Measurements from ENCODE around the gene MAN1A1.
"Not testable (repeated sequence)": the region's sequence is repeated elsewhere in the genome, so short reads cannot be mapped to it uniquely, and the experiment has no call there.

Gene MAN1A1

DNA sequence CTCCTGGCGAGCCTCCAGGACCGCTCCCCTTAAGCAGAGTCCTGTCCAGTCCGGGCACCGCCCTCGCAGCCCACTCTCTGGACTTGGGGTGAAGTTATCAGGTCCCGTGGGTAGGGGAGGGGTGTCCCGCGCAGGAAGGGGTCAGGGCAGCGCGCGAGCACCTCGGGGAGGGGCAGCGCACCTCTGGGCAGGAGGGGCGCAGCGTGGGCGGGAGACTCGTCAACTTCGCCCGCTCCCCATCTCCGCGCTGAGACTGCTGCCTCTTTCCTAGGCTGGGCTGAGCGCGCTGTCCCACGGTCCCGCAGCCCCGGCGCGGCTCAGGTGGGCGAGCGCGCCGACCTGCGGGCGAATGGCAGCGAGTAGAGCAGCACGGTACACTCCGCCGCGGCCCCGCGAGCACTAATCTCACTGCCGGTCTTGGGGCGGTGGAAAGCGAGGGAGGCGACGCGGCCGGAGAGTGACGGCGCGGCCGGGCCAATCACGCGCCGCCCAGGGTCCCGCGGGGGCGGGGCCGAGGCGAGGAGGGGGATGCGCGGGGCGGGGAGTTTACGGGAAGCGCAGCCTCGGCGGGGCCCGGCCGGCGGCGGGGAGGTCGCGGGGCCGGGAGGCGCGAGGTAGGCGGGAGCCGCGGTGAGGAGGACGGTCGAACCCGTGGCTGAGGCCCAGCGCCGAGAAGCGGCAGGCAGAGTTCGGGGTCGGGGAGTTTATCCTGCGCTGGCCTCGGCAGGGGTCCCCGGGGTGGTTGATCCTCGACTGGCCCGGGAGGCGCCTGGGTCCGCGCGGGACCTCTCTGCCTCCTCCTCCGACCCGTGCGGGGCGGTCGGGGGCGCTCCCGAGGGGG is at the start of gene MAN1A1:
Gene MAN1A1 (minus strand): TSS at position 401 of the 841 bp plus-strand sequence. CDS start 696 bp downstream, outside the sequence.
- DNase-seq = peak; percentile 94

- no peak for DNase-seq
These were observed 45.6 kb upstream of the MAN1A1 start for GRCh38 chr6:119395192-119395591.

DNA sequence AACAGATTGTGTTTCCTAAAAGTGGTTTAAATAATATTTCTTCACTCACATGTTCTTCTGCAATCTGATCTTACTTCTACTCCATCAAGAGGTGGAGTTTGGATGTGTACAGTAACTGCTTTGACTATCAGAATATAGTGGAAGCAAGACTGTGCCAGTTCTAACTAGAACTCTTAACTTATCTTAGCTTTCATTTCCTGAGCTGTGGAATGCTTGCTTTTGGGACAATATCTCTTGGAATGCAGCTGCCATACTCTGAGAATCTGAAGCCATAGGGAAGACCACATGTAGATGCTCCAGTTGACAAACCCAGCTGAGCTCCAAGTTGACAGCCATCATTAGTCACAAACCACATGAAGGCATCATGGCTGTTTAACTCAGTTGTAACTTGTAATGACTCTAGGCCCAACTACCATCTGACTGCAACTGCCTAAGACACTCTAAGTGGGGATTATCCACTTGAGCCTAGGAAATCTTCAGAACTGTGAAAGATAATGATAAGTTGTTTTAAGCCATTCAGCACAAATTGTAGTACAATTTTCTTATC is 40.8 kb upstream of the MAN1A1 start:
- peak; percentile 55 for DNase-seq

- no peak for DNase-seq
These were observed 36.4 kb upstream of the MAN1A1 start for GRCh38 chr6:119385994-119386393.

DNA sequence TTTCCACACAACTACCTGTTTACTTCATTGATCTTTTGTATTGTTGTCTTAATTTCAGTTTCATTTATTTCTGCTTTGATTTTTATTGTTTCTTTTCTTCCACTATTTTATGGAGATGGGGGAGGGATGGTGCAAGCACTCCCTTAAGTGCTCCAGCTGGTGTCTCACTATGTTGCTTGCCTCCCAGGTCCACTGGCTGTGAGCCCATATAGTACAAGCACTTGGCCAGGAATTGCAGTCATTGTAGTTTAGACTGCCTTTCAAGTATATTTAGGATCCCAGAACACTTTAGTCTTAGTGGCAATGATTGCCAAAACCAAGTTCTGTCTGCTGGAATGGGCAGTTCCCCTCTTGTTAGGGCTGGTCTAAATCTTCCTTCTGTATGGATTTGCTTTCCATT is 34.9 kb upstream of the MAN1A1 start:
- DNase-seq = no peak

DNA sequence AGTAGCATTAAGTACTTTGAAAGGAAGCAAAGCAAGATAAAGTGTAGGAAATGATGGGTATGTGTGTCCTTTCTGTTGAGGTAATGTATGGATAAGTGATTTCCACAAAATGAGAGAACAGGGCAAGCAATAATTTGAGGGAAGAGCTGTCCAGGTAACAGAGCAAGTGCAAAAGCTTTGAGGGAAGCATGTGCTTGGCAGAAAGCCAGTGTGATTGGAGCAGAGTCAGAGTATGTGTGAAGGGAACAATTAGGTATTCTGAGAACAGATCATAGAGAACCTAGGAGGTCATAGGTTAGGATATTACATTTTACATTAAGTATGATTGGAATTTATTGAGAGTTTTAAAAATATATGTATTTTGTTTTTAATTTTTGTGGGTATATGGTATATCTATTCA is 30.2 kb upstream of the MAN1A1 start:
- DNase-seq = no peak

DNA sequence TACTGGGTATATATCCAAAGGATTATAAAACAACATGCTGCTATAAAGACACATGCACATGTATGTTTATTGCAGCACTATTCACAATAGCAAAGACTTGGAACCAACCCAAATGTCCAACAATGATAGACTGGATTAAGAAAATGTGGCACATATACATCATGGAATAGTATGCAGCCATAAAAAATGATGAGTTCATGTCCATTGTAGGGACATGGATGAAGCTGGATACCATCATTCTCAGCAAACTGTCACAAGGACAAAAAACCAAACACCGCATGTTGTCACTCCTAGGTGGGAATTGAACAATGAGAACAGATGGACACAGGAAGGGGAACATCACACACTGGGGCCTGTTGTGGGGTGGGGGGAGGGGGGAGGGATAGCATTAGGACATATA is 27.5 kb upstream of the MAN1A1 start:
- not testable (repeated sequence) for DNase-seq

- DNase-seq = no peak
These were observed 20.5 kb upstream of the MAN1A1 start for GRCh38 chr6:119370080-119370479.

DNA sequence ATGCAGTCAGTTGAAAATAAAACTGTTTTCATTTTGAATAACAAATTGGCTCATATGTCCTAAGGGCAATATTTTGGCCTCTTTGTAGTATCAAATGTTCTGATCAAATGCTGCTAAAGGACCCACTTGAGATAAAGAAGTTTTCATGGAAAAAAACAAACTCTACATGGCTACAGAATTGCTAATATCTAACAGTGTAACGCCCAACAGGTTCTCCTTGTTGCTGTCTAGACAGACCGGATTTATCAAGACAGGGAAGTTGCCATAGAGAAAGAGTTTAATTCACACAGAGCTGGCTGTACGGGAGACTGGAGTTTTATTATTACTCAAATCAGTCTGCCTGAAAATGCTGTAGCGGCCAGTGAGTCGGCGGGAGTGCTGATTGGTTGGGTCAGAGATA is 19.4 kb upstream of the MAN1A1 start:
- no peak for DNase-seq

DNA sequence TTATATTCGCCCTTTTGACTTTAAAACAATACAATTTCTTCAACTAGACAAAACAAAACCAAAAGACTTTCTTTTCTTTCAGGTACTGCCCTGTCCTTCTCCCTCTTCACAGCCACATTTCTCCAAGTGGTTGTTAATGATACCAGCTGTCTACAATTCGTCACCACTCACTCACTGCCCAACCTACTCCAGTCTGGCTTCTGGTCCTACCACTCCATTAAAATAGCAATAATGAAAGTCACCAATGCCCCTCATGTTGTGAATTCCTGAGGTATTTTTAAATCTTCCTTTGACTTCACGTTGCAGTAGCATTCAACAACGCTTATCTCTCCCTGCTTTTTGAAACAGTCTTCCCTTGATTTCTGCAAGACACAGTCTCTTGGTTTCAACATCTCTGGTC is 11.6 kb upstream of the MAN1A1 start:
- no peak for DNase-seq

GRCh38 chr6:119360262-119360915 is 10.8 kb upstream of the MAN1A1 start:
- DNase-seq = no peak

DNA sequence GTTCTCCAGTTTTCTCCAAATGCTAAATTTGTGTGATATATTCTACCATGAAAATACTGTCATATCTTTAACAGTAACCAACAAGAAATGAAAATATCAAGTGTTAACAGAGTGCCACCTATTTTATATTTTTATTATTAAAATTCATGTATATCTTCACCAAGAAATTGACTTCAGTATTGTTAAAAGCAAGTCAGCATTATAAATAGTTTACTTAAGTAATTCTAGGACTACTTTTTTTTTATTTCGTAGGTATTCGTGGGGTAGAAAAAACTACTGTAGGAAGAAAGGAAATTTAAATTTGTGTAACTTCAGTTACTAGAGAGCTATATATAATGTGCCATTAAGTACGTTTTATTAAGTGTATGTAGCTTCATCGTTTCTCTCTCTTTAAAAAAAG is 6.3 kb upstream of the MAN1A1 start:
- DNase-seq = no peak

DNA sequence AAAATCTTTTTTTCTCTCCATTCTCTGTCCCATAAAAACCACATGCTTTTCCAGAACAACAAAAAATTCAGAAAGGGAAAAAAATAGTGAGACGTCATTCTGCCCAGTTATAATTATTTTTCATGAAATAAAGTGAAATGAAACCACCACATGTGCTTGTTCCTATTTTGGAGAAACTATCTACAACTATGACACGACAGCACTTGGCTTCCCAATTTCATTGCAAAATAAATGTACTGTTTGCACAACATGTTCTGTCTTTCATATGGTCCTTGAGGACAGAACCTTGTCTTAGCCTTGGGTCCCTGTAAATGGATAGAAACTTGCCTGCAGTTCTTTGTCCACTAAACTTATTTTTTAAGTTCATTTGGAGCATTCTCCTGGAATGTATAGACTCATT is 5.6 kb upstream of the MAN1A1 start:
- DNase-seq = no peak

DNA sequence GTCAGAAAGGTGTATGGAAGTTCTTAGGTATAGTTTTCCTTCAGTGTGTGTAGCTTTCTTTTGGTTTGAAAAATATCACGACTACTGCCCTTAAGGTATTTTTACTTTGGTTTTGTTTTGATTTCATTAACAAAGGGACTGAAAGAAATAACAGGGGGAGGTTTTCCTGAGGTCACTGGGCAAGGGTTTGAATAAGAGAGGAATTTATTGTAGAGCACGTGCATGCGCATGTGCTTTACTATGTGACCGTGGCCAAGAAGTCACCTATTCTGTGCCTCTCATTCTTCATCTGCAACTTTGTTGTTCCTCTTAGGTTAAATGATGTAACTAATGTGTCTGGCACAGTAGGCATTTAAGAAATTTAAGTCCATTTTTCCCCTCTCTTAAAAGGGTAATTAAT is 4.1 kb upstream of the MAN1A1 start:
- no peak for DNase-seq

DNA sequence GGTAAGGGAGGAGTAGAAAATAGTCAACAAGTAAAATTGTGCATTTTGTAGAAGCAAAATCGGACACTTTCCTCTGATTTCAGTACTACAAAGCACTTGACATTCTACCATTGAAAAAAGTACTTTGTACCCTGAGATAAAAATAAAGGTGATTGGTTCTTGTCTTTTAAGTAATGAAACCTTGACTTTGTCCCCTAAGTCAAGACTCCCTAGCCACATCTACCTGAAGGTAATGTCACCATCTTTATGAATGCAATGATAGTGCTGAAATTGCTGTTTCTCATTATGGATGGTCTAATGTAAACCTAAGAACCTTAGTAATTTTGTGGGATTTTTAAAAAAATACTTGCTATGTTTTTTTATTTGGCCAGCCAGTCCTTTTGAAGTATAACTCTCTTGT is 2.4 kb upstream of the MAN1A1 start:
- DNase-seq = no peak

DNA sequence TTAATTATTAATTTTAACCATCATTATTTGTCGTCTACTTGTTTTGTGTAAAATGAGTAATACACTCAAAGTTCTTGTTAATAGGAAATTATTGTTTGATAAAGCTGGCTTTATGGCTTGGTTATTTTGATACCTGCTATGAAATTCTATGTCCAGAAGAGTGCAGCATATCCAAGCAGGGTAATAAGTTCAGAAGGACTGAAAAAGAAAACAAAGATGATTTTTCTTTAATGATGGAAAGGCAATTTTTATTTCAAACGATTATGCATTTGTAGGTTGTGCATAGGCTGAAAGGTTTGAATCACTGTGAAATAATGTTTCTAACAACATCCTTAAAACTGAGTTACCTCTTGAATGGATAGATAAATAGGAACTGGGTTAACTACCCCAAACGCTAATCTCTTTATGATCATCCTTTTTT is 1.4 kb upstream of the MAN1A1 start:
- no peak for DNase-seq

GRCh38 chr6:119350202-119350951 is 816 bp upstream of the MAN1A1 start:
- no peak for DNase-seq

- DNase-seq = no peak
These were observed 707 bp downstream of the MAN1A1 start for GRCh38 chr6:119348748-119349360.

GRCh38 chr6:119348096-119348747 is 1.3 kb downstream of the MAN1A1 start:
- no peak for DNase-seq

DNA sequence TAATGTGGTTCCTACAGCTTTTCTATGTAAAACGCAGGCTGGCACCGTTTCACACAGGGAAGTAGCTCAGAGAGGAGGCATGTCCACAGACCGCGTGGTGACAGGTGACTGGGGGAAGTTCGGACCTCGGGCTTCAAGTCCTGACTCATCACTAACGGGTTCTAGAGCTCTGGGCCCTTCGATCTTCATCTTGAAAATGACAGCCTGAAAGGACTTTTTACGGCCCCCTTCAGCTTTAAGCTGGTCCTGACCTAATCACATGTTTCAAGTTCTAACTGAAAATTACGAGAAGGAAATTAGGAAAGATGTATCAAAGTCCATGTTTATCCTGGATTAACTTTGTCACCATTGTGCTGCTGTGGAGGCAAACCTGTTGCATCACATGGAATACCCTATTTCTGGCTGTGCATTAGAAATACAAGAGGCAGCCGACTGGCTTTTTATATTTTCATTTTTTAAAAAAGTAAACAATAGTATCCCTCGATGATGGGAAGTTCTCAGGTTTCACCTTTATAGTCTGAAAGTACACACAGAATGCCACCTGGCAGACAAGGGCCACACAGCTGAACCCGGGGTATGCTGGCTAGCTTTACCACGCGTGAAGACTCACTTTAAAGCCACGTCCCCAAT is 2.0 kb downstream of the MAN1A1 start:
- DNase-seq = no peak

DNA sequence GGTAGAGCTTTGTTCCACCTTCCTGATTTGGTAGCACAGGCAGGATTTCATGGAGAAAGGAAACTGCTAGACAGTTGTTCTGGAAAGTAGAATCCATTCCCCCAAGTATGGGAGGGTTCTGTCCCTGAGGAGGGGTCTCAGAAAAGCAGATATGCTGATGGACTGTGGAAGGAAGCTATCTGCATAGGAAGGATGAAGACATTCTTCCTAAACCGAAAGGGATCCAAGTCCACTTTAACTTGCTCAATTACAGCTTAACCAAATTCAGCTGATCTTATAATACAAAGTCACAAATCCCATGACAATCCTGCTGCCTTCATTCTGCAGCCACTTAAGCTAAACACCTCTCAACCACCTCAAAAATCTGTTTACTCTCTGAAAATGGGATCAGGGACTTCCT is 2.6 kb downstream of the MAN1A1 start:
- no peak for DNase-seq

GRCh38 chr6:119346450-119346849 is 3.1 kb downstream of the MAN1A1 start:
- DNase-seq = no peak
